Transverse colon (tissue), 4 donors: Measurements from ENCODE around the gene BBX.

Experiments
- CTCF ChIP-seq, 5 experiments: fragments of 200-600 bp in 3 of 5; fragments of 450-650 bp in 2 of 5; sonication (generic) in 3 of 5; IDR thresholded peaks; 1 replicate in 2 of 5; 2 replicates in 3 of 5; pipeline ENCODE4 v1.5.1; 2016 to 2017; ENCODE audit warnings: antibody characterized with exemption in 5 of 5, inconsistent platforms in 3 of 5, mild to moderate bottlenecking in 2 of 5, moderate library complexity in 1 of 5
- EP300 ChIP-seq: sonication (generic); formaldehyde crosslinking; IDR thresholded peaks from one replicate; pipeline ENCODE4 v1.6.1; 2017; ENCODE audit warnings: antibody characterized with exemption, low read depth
- POLR2AphosphoS5 ChIP-seq, 3 donors: sonication (generic); formaldehyde crosslinking; IDR thresholded peaks; one replicate each; pipeline ENCODE4 v1.6.1; 2016; ENCODE audit warnings: antibody characterized with exemption in 3 of 3

- TF ChIP-seq CTCF (IDR thresholded peaks at IDR 0.05) (no peak), EP300 (no peak), POLR2AphosphoS5 (IDR thresholded peaks at IDR 0.05) (no peak)
Observed at GRCh38 chr3:107782054-107782453, 259.3 kb downstream of the BBX start.
